Astrocyte of the spinal cord (primary cell): Measurements from ENCODE around the gene ENPP4.

Experiments used
- DNase-seq: peaks from one replicate; pipeline ENCODE4 v3.0.0; 2011; ENCODE audit warnings: low read depth, low spot score
- H3K4me3 ChIP-seq: 2 replicates; pipeline ENCODE4 v1.5.1; 2011; ENCODE audit warnings: low read depth, mild to moderate bottlenecking, low read length, moderate library complexity
- in situ Hi-C: cut with HindIII; loops from 2 replicates; pipeline ENCODE4 v1.10.0; 2017; ENCODE audit warnings: low sequenced_read_pairs
- TF ChIP-seq, protein P1 (sequence below): IDR thresholded peaks from 2 replicates; pipeline ENCODE4 v1.5.1; 2012; ENCODE audit warnings: low read depth, mild to moderate bottlenecking, low read length, inconsistent platforms

The ENPP4 gene

DNA sequence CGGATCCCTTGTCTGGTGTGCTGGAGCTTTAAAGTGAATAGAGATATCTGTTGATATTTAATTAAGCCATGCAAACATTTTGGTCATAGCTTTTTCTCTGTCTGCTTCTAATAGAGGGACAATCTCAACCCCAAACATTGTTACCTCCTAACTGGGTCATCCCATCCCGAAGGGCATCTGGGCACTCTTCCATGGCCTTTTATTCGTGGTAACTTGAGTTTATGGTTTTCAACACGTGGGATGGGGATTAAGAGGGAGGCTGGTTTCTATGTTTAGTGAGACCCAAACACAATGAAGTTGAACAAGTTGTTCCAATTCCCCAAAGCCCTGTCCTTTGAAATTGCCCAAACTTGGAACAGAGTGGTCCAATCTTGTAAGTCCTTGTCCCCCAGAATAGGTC is 42.4 kb downstream of the ENPP4 start:
- DNase-seq, result no peak
- TF ChIP-seq, protein P1, sequence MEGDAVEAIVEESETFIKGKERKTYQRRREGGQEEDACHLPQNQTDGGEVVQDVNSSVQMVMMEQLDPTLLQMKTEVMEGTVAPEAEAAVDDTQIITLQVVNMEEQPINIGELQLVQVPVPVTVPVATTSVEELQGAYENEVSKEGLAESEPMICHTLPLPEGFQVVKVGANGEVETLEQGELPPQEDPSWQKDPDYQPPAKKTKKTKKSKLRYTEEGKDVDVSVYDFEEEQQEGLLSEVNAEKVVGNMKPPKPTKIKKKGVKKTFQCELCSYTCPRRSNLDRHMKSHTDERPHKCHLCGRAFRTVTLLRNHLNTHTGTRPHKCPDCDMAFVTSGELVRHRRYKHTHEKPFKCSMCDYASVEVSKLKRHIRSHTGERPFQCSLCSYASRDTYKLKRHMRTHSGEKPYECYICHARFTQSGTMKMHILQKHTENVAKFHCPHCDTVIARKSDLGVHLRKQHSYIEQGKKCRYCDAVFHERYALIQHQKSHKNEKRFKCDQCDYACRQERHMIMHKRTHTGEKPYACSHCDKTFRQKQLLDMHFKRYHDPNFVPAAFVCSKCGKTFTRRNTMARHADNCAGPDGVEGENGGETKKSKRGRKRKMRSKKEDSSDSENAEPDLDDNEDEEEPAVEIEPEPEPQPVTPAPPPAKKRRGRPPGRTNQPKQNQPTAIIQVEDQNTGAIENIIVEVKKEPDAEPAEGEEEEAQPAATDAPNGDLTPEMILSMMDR, result no peak
- H3K4me3 ChIP-seq, result no peak overlapping the region
- in situ Hi-C loops, result no loop called here

DNA sequence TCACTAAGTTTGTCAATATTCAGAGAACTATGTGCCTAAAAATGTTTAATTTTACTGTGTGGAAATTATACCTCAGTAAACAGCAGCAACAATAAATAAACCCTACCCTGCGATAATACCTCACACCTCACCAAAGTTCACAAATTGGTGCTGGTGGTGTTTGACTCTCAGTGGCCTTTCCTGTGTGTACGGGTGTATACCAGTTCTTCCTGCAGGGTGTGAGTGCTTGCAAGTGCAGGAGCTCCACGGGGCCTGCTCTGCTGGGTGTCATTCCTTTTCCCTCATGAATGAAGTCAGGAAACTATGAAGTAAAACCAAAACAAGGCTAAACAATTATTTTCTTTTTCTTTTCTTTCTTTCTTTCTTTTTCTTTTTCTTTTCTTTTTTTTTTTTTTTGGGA is 45.1 kb downstream of the ENPP4 start:
- in situ Hi-C loops, result no loop called here
- no peak for DNase-seq
- TF ChIP-seq, protein P1, result no peak

DNA sequence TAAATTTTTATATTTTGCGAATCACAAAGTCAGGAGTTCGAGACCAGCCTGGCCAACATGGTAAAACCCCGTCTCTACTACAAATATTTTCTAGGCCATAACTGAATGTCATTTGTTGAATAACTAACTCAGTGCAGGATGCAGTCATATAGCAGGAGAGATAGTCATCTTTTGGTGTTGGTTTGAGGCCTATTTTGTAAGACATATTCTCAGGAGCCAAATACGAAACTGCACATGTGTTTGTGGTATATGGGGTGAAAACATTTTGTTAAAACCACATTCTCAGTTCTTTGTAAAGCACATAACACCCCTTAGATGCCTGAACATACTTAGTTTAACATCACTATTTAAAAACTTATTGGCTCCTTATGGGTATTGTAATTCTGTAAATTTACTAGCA is 45.7 kb downstream of the ENPP4 start:
- TF ChIP-seq, protein P1, result no peak
- no peak for DNase-seq
- H3K4me3 ChIP-seq, result no peak overlapping the region
- in situ Hi-C loops, result no loop called here

More for the DNA sequence above, 45.1 kb downstream of the ENPP4 start:
- H3K4me3 ChIP-seq, result no peak overlapping the region

DNA sequence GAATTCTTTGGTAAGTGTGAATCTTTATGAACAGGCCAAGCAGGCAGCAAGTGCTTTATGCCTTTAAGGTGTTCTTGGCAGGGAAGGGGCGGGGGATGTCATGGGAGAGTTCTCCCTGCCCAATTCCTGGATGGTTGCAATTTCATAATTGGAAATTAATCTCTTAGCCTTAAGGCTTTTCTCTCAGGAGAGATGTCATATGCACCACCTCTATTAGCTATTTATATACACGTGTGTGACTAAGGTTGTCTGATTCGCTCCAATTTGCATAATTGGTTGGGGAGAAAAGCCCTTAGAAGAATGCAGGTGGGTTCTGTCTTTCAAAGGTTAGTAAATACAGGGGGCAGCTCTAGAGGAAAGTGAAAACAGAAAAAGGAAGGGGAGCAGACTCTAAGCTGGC is 46.2 kb downstream of the ENPP4 start:
- in situ Hi-C loops, result no loop called here
- no peak for DNase-seq
- H3K4me3 ChIP-seq, result no peak overlapping the region
- TF ChIP-seq, protein P1, result no peak

DNA sequence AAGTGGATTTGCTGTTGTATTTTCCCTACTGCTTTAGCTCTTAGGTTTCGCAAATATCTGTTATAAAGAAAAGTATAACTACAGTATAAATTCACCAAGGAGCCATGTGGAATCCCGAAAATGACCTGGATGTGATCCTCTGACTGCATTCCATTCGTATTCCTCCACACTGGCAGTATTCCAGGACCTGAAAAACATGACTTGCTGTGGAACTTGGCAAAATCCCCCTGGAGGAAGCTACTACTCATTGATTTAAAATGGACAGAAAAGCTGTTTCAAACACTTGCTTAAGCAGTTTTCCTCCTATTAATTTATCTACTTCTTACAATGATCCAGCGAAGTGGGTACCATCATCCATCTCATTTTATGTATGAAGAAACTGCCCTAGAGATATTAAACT is 54.3 kb downstream of the ENPP4 start:
- in situ Hi-C loops, result no loop called here
- TF ChIP-seq, protein P1, result peak; percentile 8
- H3K4me3 ChIP-seq, result no peak overlapping the region
- DNase-seq, result peak; percentile 84

DNA sequence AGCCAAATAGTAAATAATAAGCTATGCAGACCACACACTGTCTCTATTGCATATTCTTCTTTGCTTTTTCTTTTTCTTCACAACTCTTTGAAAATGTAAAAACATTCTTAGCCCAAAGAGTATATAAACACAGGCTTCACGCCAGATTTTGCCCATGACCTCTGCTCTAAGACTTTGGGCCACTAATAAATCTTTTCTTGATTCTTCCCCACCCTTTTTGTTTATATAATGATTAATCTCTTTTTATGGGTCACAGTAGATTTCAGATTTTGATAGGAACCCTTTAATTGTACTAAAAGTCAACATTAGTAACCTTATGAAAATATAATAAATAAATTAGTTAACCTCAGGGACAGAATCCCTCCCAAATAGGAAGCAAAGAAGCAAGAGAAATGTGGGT is 56.8 kb downstream of the ENPP4 start:
- no peak for DNase-seq
- H3K4me3 ChIP-seq, result no peak overlapping the region
- in situ Hi-C loops, result no loop called here
- TF ChIP-seq, protein P1, result no peak

DNA sequence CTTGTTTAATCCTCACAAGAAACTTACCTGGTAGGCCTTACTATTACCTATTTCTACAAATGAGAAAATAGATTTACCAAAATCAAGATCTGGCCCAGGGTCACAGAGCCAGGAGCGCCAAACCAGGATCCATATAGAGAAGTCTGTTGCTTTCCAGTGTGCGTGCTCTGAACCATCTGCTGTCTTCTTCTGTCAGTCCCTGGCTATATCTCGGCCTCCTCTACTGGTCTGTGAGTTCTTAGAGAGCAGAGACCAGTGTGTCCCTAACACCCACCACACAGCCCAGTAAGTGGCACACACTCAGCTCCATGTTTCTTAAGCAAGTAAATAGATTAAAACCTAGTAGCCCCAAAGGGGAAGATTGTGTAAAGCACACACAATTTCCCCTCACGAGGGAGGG is 59.9 kb downstream of the ENPP4 start:
- H3K4me3 ChIP-seq, result no peak overlapping the region
- in situ Hi-C loops, result no loop called here
- TF ChIP-seq, protein P1, result no peak
- DNase-seq, result no peak
